SK-N-SH (cell line): ENCODE results near the gene CDK5RAP2. TPM values are rescaled to one million over a fixed set of nuclear protein-coding genes. Genes with fewer than 3 reads are reported as not detected.
A peak's percentile ranks its signal among the peaks of the same experiment; 100 is the strongest.

Experiments used
- CTCF ChIA-PET: fragments of 300-600, 350-600 bp; formaldehyde crosslinking; extraction: SDS; loops from one replicate; lab custom pipeline; 2021; lab: Yijun Ruan, JAX
- POLR2A ChIA-PET: fragments of 350-600 bp; sonication (Branson Sonifier 250); formaldehyde crosslinking; extraction: SDS; loops from one replicate; lab custom pipeline; 2020; ENCODE audit warnings: antibody characterized with exemption, inconsistent platforms; lab: Yijun Ruan, JAX
- DNase-seq: peaks from one replicate; pipeline ENCODE4 v3.0.0; 2012
- H2AFZ ChIP-seq: fragments of 200-600 bp; sonication (generic); 2 replicates; pipeline ENCODE4 v1.8.1; 2016; ENCODE audit warnings: antibody characterized with exemption, mild to moderate bottlenecking, low read depth
- H3F3A ChIP-seq: fragments of 200-600 bp; sonication (generic); replicated peaks from 2 replicates; pipeline ENCODE3; 2016; ENCODE audit warnings: antibody characterized with exemption, mild to moderate bottlenecking; ENCODE audit not compliant: insufficient read depth
- H3K27ac ChIP-seq, 2 experiments: fragments of 200-500 bp in 1 of 2; fragments of 200-600 bp in 1 of 2; sonication (Bioruptor generic) in 1 of 2; sonication (generic), shearing (Covaris generic) in 1 of 2; 2 replicates each; pipeline versions ENCODE4 v1.5.1 to v1.6.1; 2014 to 2016; ENCODE audit warnings: low read depth in 2 of 2, inconsistent platforms in 1 of 2, low read length in 1 of 2, mild to moderate bottlenecking in 1 of 2, mixed read lengths in 1 of 2
- H3K27me3 ChIP-seq: fragments of 200-600 bp; sonication (generic), shearing (Covaris generic); 2 replicates; pipeline ENCODE4 v1.6.1; 2016; ENCODE audit warnings: mixed run types; ENCODE audit not compliant: insufficient read depth
- H3K36me3 ChIP-seq, 2 experiments: fragments of 200-500 bp in 1 of 2; fragments of 200-600 bp in 1 of 2; sonication (Bioruptor generic) in 1 of 2; sonication (generic) in 1 of 2; replicated peaks in 1 of 2; 2 replicates each; pipeline versions ENCODE3 to v1.5.1; 2014 to 2016; ENCODE audit warnings: low read length in 1 of 2, mild to moderate bottlenecking in 1 of 2; ENCODE audit not compliant: insufficient read depth in 2 of 2, control insufficient read depth in 1 of 2
- H3K4me1 ChIP-seq, 2 experiments: fragments of 200-500 bp in 1 of 2; fragments of 200-600 bp in 1 of 2; sonication (Bioruptor generic) in 1 of 2; sonication (generic), shearing (Covaris generic) in 1 of 2; 2 replicates each; pipeline versions ENCODE4 v1.5.1 to v1.6.1; 2014 to 2016; ENCODE audit warnings: low read depth in 1 of 2, low read length in 1 of 2, mixed run types in 1 of 2; ENCODE audit not compliant: insufficient read depth in 2 of 2, control insufficient read depth in 1 of 2
- H3K4me2 ChIP-seq: fragments of 200-600 bp; sonication (generic), shearing (Covaris generic); 2 replicates; pipeline ENCODE4 v1.6.1; 2017; ENCODE audit warnings: mixed run types
- H3K4me3 ChIP-seq, 2 experiments: fragments of 200-500 bp in 1 of 2; fragments of 200-600 bp in 1 of 2; sonication (Bioruptor generic) in 1 of 2; sonication (generic), shearing (Covaris generic) in 1 of 2; 2 replicates each; pipeline versions ENCODE4 v1.5.1 to v1.8.1; 2014 to 2016; ENCODE audit warnings: low read depth in 2 of 2, inconsistent platforms in 1 of 2, low read length in 1 of 2, mild to moderate bottlenecking in 1 of 2, mixed read lengths in 1 of 2, moderate library complexity in 1 of 2
- H3K79me2 ChIP-seq: fragments of 200-600 bp; sonication (generic); 2 replicates; pipeline ENCODE4 v1.8.1; 2017; ENCODE audit warnings: mild to moderate bottlenecking; ENCODE audit not compliant: insufficient read depth
- H3K9ac ChIP-seq: fragments of 200-600 bp; sonication (generic); 2 replicates; pipeline ENCODE4 v1.6.1; 2017; ENCODE audit warnings: mixed run types
- H3K9me2 ChIP-seq: fragments of 200-600 bp; sonication (generic); 2 replicates; pipeline ENCODE4 v1.6.1; 2017; ENCODE audit warnings: mixed run types
- H3K9me3 ChIP-seq: fragments of 200-600 bp; sonication (generic); 2 replicates; pipeline ENCODE4 v1.6.1; 2017; ENCODE audit warnings: mixed run types, mild to moderate bottlenecking, moderate library complexity
- H4K20me1 ChIP-seq: fragments of 200-600 bp; sonication (generic); 2 replicates; pipeline ENCODE4 v1.6.1; 2017; ENCODE audit warnings: mild to moderate bottlenecking, mixed run types; ENCODE audit not compliant: insufficient read depth
- CHD2 ChIP-seq: fragments of 150-350 bp; IDR thresholded peaks from 2 replicates; pipeline ENCODE4 v1.6.1; 2018; ENCODE audit warnings: low read length; ENCODE audit not compliant: partially characterized antibody
- ELF1 ChIP-seq: IDR thresholded peaks from 2 replicates; pipeline ENCODE4 v1.4.0; 2012
- EP300 ChIP-seq, 2 experiments: IDR thresholded peaks; 2 replicates each; pipeline versions ENCODE4 v1.4.0 to v1.6.1; 2012; ENCODE audit warnings: borderline replicate concordance in 1 of 2, low read depth in 1 of 2, low read length in 1 of 2
- FOSL2 ChIP-seq: IDR thresholded peaks from 2 replicates; pipeline ENCODE4 v1.4.0; 2012; ENCODE audit warnings: low read depth, mild to moderate bottlenecking, moderate library complexity, borderline replicate concordance
- FOXJ3 ChIP-seq: sonication (generic); formaldehyde crosslinking; IDR thresholded peaks from 2 replicates; pipeline ENCODE4 v1.5.1; 2020; ENCODE audit warnings: mild to moderate bottlenecking, missing genetic modification reagents
- JUND ChIP-seq: IDR thresholded peaks from 2 replicates; pipeline ENCODE4 v1.4.0; 2012
- MXI1 ChIP-seq: IDR thresholded peaks from 2 replicates; pipeline ENCODE4 v1.6.1; 2012; ENCODE audit warnings: mild to moderate bottlenecking, low read depth, low read length, improper control_type of control experiment
- NFIC ChIP-seq: IDR thresholded peaks from 2 replicates; pipeline ENCODE4 v1.4.0; 2012; ENCODE audit warnings: borderline replicate concordance
- RAD21 ChIP-seq: IDR thresholded peaks from 2 replicates; pipeline ENCODE4 v1.6.1; 2012; ENCODE audit warnings: mild to moderate bottlenecking, low read length
- RCOR1 ChIP-seq: fragments of 150-350 bp; IDR thresholded peaks from 2 replicates; pipeline ENCODE4 v1.6.1; 2017; ENCODE audit warnings: antibody characterized with exemption, low read length
- RXRA ChIP-seq: IDR thresholded peaks from 2 replicates; pipeline ENCODE4 v1.4.0; 2012; ENCODE audit warnings: low read depth, mild to moderate bottlenecking, borderline replicate concordance
- TCF12 ChIP-seq: IDR thresholded peaks from 2 replicates; pipeline ENCODE4 v1.4.0; 2012
- WGBS: methylation state at CpG from one replicate; pipeline ENCODE4 v1.1.6; 2017; ENCODE audit warnings: low lambda C conversion rate; 5-methylcytosine and 5-hydroxymethylcytosine counted together
- polyA plus RNA-seq, 3 experiments: library from polyadenylated mRNA; depleted of rRNA; stranded (reverse); fragments of >200 nt; gene quantifications; 2 replicates each; pipeline ENCODE4 v1.2.3, GENCODE V29; 2012
- TF ChIP-seq, protein P1 (sequence below): fragments of 200-600 bp; sonication (generic); IDR thresholded peaks from 2 replicates; pipeline ENCODE4 v1.6.1; 2017; ENCODE audit warnings: antibody characterized with exemption, mild to moderate bottlenecking, moderate library complexity
- TF ChIP-seq, protein P2 (sequence below): IDR thresholded peaks from 2 replicates; pipeline ENCODE4; 2012

CDK5RAP2 gene
- polyA plus RNA-seq, 1 of the 3 experiments (the other 2 are of a cell fraction) = 20.7 TPM

DNA sequence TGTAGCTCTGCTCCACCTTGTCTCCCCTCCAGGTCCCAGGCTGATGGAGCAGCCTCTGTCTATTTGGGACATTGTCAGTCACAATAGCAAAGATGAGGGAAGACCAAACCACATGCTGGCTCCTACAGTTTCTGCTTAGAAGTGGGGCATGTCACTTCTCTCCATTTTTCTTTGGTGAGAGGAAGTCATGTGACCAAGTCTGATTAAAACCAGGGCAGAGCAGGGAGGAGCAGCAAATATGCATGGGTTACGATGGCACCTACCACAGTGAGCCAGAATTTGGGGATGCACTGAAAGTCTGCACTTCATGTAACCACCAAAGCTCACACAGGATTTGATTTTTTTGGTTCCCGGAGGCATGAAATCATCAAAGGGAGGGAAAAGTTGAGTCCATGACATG lies 234.6 kb downstream of the CDK5RAP2 start:
- ChIA-PET CTCF (interaction anchor here (0.7 to 1.7 kb wide), 3 partner anchors 17 to 969 kb away, joined by 3 to 5 read pairs (median 4); no protein-coding TSS in a partner anchor), POLR2A (no interaction called here)
- H2AFZ ChIP-seq = peak overlapping the region; percentile 56; the same call in 1 of the 2 replicates
- no peak overlapping the region for H3K9ac ChIP-seq
- WGBS = 74% methylated on average over 2 of the region's 2 CpGs
- no peaks in the 10 kb centered on the region for H3F3A ChIP-seq
- H3K4me2 ChIP-seq = no peak overlapping the region
- no peaks in the 10 kb centered on the region for H3K36me3 ChIP-seq
- DNase-seq = no peak
- no peaks in the 10 kb centered on the region; a peak in 1 of 4 replicates for H3K4me1 ChIP-seq
- no peaks in the 10 kb centered on the region for H4K20me1 ChIP-seq
- TF ChIP-seq, protein P1, sequence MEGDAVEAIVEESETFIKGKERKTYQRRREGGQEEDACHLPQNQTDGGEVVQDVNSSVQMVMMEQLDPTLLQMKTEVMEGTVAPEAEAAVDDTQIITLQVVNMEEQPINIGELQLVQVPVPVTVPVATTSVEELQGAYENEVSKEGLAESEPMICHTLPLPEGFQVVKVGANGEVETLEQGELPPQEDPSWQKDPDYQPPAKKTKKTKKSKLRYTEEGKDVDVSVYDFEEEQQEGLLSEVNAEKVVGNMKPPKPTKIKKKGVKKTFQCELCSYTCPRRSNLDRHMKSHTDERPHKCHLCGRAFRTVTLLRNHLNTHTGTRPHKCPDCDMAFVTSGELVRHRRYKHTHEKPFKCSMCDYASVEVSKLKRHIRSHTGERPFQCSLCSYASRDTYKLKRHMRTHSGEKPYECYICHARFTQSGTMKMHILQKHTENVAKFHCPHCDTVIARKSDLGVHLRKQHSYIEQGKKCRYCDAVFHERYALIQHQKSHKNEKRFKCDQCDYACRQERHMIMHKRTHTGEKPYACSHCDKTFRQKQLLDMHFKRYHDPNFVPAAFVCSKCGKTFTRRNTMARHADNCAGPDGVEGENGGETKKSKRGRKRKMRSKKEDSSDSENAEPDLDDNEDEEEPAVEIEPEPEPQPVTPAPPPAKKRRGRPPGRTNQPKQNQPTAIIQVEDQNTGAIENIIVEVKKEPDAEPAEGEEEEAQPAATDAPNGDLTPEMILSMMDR = no peak
- TF ChIP-seq CHD2 (no peak), RCOR1 (no peak), FOXJ3 (no peak), NFIC (no peak)
- TF ChIP-seq, all 33 proteins: peak for 0
- Histone ChIP-seq H3K9me2 (no peaks in the 10 kb centered on the region), H3K79me2 (no peaks in the 10 kb centered on the region), H3K9me3 (no peaks in the 10 kb centered on the region), H3K27me3 (no peaks in the 10 kb centered on the region), H3K4me3 (no peak overlapping the region), H3K27ac (no peak overlapping the region)

DNA sequence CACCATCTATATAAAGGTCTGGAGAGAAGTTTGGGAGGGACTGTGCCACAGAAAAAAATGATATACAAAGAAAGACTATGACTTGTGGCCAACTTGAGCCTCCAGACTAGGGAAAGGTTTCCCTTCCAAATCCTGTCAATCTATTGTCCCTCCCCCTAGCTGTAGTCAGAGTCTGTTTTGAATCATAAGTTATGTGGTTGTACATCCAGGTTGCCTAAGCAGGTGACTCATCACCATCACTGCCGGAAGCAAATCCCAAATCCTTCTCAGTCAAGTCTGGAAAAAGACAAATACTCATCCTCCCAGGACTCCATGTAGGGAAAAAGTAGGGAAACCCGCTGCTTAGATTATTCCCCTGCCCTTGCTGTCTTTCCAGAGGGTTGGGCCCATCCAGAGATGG lies 235.7 kb downstream of the CDK5RAP2 start:
- no peaks in the 10 kb centered on the region for H3K9me3 ChIP-seq
- POLR2A ChIA-PET = no interaction called here
- no peak overlapping the region for H3K27ac ChIP-seq
- H3K4me3 ChIP-seq = no peak overlapping the region
- H3K36me3 ChIP-seq = no peaks in the 10 kb centered on the region
- no peaks in the 10 kb centered on the region for H3K79me2 ChIP-seq
- no peaks in the 10 kb centered on the region; a peak in 1 of 4 replicates for H3K4me1 ChIP-seq
- no peak for DNase-seq
- H3F3A ChIP-seq = no peaks in the 10 kb centered on the region
- H3K9ac ChIP-seq = no peak overlapping the region
- CTCF ChIA-PET = interaction anchor here (1.7 kb wide), 1 partner anchor 968 kb away, joined by 5 read pairs; no protein-coding TSS in a partner anchor
- no peak overlapping the region for H3K4me2 ChIP-seq
- 52% methylated on average over 2 of the region's 2 CpGs for WGBS
- H2AFZ ChIP-seq = no peak overlapping the region
- no peaks in the 10 kb centered on the region for H3K9me2 ChIP-seq
- no peaks in the 10 kb centered on the region for H3K27me3 ChIP-seq
- TF ChIP-seq EP300 (IDR thresholded peaks at IDR 0.05; ENCODE audit: borderline replicate concordance in 1 of 2, low read depth in 1 of 2, low read length in 1 of 2) = no peak
- TF ChIP-seq NFIC = no peak
- no peak for TF ChIP-seq MXI1
- TF ChIP-seq TCF12 = peak; percentile 70
- TF ChIP-seq RAD21 = no peak
- peak; percentile 59; the same call in 1 of the 2 replicates for TF ChIP-seq FOSL2
- no peak for TF ChIP-seq RXRA
- TF ChIP-seq JUND = no peak
- no peak for TF ChIP-seq ELF1
- TF ChIP-seq, protein P2, sequence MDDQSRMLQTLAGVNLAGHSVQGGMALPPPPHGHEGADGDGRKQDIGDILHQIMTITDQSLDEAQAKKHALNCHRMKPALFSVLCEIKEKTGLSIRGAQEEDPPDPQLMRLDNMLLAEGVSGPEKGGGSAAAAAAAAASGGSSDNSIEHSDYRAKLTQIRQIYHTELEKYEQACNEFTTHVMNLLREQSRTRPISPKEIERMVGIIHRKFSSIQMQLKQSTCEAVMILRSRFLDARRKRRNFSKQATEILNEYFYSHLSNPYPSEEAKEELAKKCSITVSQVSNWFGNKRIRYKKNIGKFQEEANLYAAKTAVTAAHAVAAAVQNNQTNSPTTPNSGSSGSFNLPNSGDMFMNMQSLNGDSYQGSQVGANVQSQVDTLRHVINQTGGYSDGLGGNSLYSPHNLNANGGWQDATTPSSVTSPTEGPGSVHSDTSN = peak; percentile 71
- H4K20me1 ChIP-seq = no peaks in the 10 kb centered on the region
